ENCODE data around the gene AGBL2.
"Not testable (repeated sequence)": the region's sequence is repeated elsewhere in the genome, so short reads cannot be mapped to it uniquely, and the experiment has no call there.

DNA sequence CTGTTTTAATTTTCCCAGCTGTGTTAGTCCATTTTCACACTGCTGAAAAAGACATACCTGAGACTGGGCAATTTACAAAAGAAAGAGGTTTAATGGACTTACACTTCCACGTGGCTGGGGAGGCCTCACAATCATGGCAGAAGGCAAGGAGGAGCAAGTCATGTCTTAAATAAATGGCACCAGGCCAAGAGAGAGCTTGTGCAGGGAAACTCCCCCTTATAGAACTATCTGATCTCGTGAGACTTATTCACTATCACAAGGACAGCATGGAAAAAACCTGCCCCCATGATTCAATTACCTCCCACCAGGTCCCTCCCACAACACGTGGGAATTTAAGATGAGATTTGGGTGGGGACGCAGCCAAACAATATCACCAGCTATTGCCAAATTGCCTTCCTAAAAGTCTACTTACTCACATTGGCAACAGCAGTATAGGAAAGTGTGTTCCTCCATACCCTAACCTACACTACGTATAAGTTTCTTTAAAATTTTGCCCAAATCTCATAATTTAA, 7.8 kb downstream of the AGBL2 start:
- TF ChIP-seq CTCF (IDR thresholded peaks at IDR 0.05; ENCODE audit: low read depth, low read length, poor library complexity, severe bottlenecking); EZH2phosphoT487 (IDR thresholded peaks at IDR 0.05; ENCODE audit: borderline replicate concordance, low read length): not testable (repeated sequence)
